H1 (cell line): ENCODE data around the gene ZNF888.

ENCODE experiments used
- CTCF ChIP-seq, 3 experiments: IDR thresholded peaks; 1 replicate in 2 of 3; 2 replicates in 1 of 3; pipeline versions ENCODE4 v1.5.1 to v1.6.1; 2011; ENCODE audit warnings: low read length in 3 of 3, mild to moderate bottlenecking in 3 of 3, inconsistent platforms in 2 of 3, low read depth in 1 of 3, moderate library complexity in 1 of 3; ENCODE audit not compliant: insufficient read depth in 1 of 3; ENCODE audit errors: control extremely low read depth in 1 of 3
- NRF1 ChIP-seq: IDR thresholded peaks from 2 replicates; pipeline ENCODE4 v1.6.1; 2011; ENCODE audit warnings: mild to moderate bottlenecking, low read depth, low read length, improper control_type of control experiment
- RXRA ChIP-seq: IDR thresholded peaks from 2 replicates; pipeline ENCODE4 v1.6.1; 2011; ENCODE audit warnings: low read depth, mild to moderate bottlenecking, low read length, moderate library complexity; ENCODE audit not compliant: insufficient read depth

- TF ChIP-seq NRF1, result no peak
- TF ChIP-seq RXRA, result no peak
- TF ChIP-seq CTCF (IDR thresholded peaks at IDR 0.05; ENCODE audit: control extremely low read depth in 1 of 3, insufficient read depth in 1 of 3, low read depth in 1 of 3, low read length in 3 of 3), result no peak
Measured at GRCh38 chr19:52896431-52897137, 26.6 kb downstream of the ZNF888 start.
